Thoracic aorta (tissue), 2 donors: ENCODE measurements around the gene C3. TPM values are rescaled to one million over a fixed set of nuclear protein-coding genes. Genes with fewer than 3 reads are reported as not detected.

Experiments used
- ATAC-seq: fragments of 150-250 bp; one replicate; pipeline ENCODE4 v1.8.0; 2017; ENCODE audit warnings: low read depth; ENCODE audit not compliant: insufficient number of reproducible peaks, low FRiP score
- DNase-seq: peaks from one replicate; pipeline ENCODE4 v3.0.0-alpha.2; 2020; ENCODE audit warnings: low spot score
- H3K27ac ChIP-seq, 2 donors: fragments of 200-600 bp; sonication (generic); 1 replicate in 1 of 2; 2 replicates in 1 of 2; pipeline ENCODE4 v1.5.1; 2016; ENCODE audit warnings: mild to moderate bottlenecking in 2 of 2, moderate library complexity in 2 of 2
- H3K27me3 ChIP-seq: fragments of 200-600 bp; sonication (generic); replicated peaks from 2 replicates; pipeline ENCODE4 v1.6.0; 2016; ENCODE audit warnings: mild to moderate bottlenecking; ENCODE audit not compliant: insufficient read depth
- H3K36me3 ChIP-seq: fragments of 200-600 bp; sonication (generic); one replicate; pipeline ENCODE4 v1.5.1; 2016
- H3K4me1 ChIP-seq, 2 donors: fragments of 200-600 bp; sonication (generic); 1 replicate in 1 of 2; 2 replicates in 1 of 2; pipeline versions ENCODE4 v1.5.1 to v1.6.0; 2016; ENCODE audit warnings: low read depth in 2 of 2, mild to moderate bottlenecking in 1 of 2; ENCODE audit not compliant: control insufficient read depth in 1 of 2
- H3K4me3 ChIP-seq: fragments of 200-600 bp; sonication (generic); 2 replicates; pipeline ENCODE4 v1.5.1; 2016; ENCODE audit warnings: mild to moderate bottlenecking
- H3K9me3 ChIP-seq: fragments of 200-600 bp; sonication (generic); 2 replicates; pipeline ENCODE4 v1.5.1; 2016
- CTCF ChIP-seq: fragments of 200-600 bp; sonication (generic); IDR thresholded peaks from one replicate; pipeline ENCODE4 v1.5.1; 2019; ENCODE audit warnings: antibody characterized with exemption
- total RNA-seq, 2 donors: library from RNA; depleted of rRNA; stranded (reverse); fragments of >200 nt; gene quantifications; one replicate each; pipeline versions ENCODE4 v1.1.0 to v1.2.3, GENCODE V29; 2016

The C3 gene
- total RNA-seq, 2 donors from 2014 or later = 277 to 754 TPM

GRCh38 chr19:6712692-6713670 is 7.5 kb downstream of the C3 start:
- no peaks in the 10 kb centered on the region for H3K36me3 ChIP-seq
- H3K4me3 ChIP-seq = no peak overlapping the region
- no peaks in the 10 kb centered on the region for H3K27me3 ChIP-seq
- H3K9me3 ChIP-seq = no peaks in the 10 kb centered on the region
- ATAC-seq = no peak
- TF ChIP-seq CTCF = no peak
- H3K4me1 ChIP-seq = no peaks in the 10 kb centered on the region
- no peak overlapping the region for H3K27ac ChIP-seq
- DNase-seq = no peak

DNA sequence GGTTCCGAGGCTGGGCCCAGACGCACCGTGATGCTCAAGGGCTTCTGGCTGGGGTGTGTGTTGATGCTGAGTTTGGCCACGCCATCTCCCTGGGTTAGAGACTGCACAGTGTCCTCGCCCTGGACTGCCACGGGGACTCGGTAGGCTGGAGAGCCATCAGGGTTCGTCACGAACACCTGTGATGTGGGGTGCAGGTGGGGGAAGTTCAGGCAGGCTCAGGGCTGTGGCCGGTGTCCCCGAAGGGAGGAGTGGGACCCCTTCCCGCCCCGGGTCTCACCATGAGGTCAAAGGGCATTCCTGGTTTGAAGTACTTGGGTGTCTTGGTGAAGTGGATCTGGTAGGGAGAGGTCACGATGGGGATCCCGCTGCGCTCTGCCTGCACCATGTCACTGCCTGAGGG is 8.2 kb downstream of the C3 start:
- no peaks in the 10 kb centered on the region for H3K27me3 ChIP-seq

DNA sequence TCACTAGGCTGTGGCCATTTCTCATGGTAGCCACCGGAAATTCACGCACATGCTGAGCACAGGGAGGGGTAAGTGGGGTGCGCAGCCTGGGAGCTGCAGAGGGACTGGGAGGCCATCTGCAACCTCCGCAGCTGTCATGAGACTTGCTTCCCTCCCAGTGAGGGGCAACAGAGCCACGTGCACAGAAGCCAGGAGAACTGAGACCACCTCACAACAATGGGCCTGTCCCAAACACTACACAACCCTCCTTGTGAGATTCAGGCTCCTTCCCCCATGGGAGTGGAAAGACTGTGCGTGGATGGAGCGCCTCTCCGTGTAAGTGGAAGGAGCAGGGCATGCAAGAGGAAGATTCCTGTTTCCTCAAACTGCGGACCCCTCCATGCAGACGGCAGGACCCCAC is 8.8 kb downstream of the C3 start:
- H3K4me3 ChIP-seq = no peak overlapping the region
- no peaks in the 10 kb centered on the region for H3K9me3 ChIP-seq
- ATAC-seq = no peak
- H3K27me3 ChIP-seq = no peaks in the 10 kb centered on the region
- no peaks in the 10 kb centered on the region for H3K4me1 ChIP-seq
- H3K27ac ChIP-seq = no peak overlapping the region
- no peaks in the 10 kb centered on the region for H3K36me3 ChIP-seq
- DNase-seq = no peak
- TF ChIP-seq CTCF = no peak

More for the DNA sequence above, 8.2 kb downstream of the C3 start:
- no peak for ATAC-seq
- Histone ChIP-seq H3K4me1 (no peaks in the 10 kb centered on the region), H3K4me3 (no peak overlapping the region), H3K36me3 (no peaks in the 10 kb centered on the region), H3K27ac (no peak overlapping the region), H3K9me3 (no peaks in the 10 kb centered on the region)
- DNase-seq = no peak
- no peak for TF ChIP-seq CTCF

- no peak for DNase-seq
- H3K4me1 ChIP-seq = no peaks in the 10 kb centered on the region
- no peak for ATAC-seq
- no peaks in the 10 kb centered on the region for H3K27me3 ChIP-seq
- no peak overlapping the region for H3K27ac ChIP-seq
- no peaks in the 10 kb centered on the region for H3K9me3 ChIP-seq
- no peak overlapping the region for H3K4me3 ChIP-seq
- no peak for TF ChIP-seq CTCF
- no peaks in the 10 kb centered on the region for H3K36me3 ChIP-seq
Measured at GRCh38 chr19:6711078-6711361, 9.4 kb downstream of the C3 start.

GRCh38 chr19:6710273-6711077 is 10.0 kb downstream of the C3 start:
- no peaks in the 10 kb centered on the region for H3K27me3 ChIP-seq
- ATAC-seq = no peak

More at GRCh38 chr19:6710273-6711077, 10.0 kb downstream of the C3 start:
- H3K36me3 ChIP-seq = no peaks in the 10 kb centered on the region
- DNase-seq = no peak
- no peaks in the 10 kb centered on the region for H3K4me1 ChIP-seq
- no peak overlapping the region for H3K4me3 ChIP-seq
- no peak overlapping the region for H3K27ac ChIP-seq
- H3K9me3 ChIP-seq = no peaks in the 10 kb centered on the region
- TF ChIP-seq CTCF = no peak
